Right forelimb (tissue), 1 donor: Measurements from ENCODE around the gene ZNF425.
"Not testable (repeated sequence)": the region's sequence is repeated elsewhere in the genome, so short reads cannot be mapped to it uniquely, and the experiment has no call there.

Experiments used
- DNase-seq: peaks from one replicate; pipeline ENCODE4 v3.0.0-alpha.2; 2018

The ZNF425 gene

GRCh38 chr7:149125863-149126661, at the start of gene ZNF425:
Gene ZNF425 (minus strand): TSS chr7:149126324. CDS start chr7:149126213, 111 bp downstream.
- peak; percentile 96 for DNase-seq

- no peak for DNase-seq
These were observed 49.0 kb upstream of the ZNF425 start for GRCh38 chr7:149175150-149175549.

GRCh38 chr7:149172534-149172920, 46.4 kb upstream of the ZNF425 start:
- no peak for DNase-seq

- DNase-seq, result no peak
These were observed 45.9 kb upstream of the ZNF425 start for GRCh38 chr7:149171892-149172533.

GRCh38 chr7:149166630-149167352, 40.7 kb upstream of the ZNF425 start:
- no peak for DNase-seq

GRCh38 chr7:149166142-149166541, 40.0 kb upstream of the ZNF425 start:
- DNase-seq, result no peak

GRCh38 chr7:149161241-149161848, 35.2 kb upstream of the ZNF425 start:
- DNase-seq, result no peak

- DNase-seq, result no peak
These were observed 30.8 kb upstream of the ZNF425 start for GRCh38 chr7:149156898-149157297.

- DNase-seq, result no peak
These were observed 27.9 kb upstream of the ZNF425 start for GRCh38 chr7:149154056-149154455.

GRCh38 chr7:149153346-149153745, 27.2 kb upstream of the ZNF425 start:
- no peak for DNase-seq

GRCh38 chr7:149150981-149151380, 24.9 kb upstream of the ZNF425 start:
- no peak for DNase-seq

- DNase-seq, result peak; percentile 76
These were observed 21.9 kb upstream of the ZNF425 start for GRCh38 chr7:149147752-149148653.

GRCh38 chr7:149147072-149147751, 21.1 kb upstream of the ZNF425 start, which contains the start of gene ZNF398:
Gene ZNF398 (plus strand): TSS chr7:149147453. CDS start chr7:149147743, 290 bp downstream.
- peak; percentile 94 for DNase-seq

- DNase-seq, result no peak
These were observed 19.1 kb upstream of the ZNF425 start for GRCh38 chr7:149145031-149145845.

GRCh38 chr7:149144436-149144922, 18.4 kb upstream of the ZNF425 start:
- DNase-seq, result not testable (repeated sequence)

- DNase-seq, result no peak
These were observed 15.8 kb upstream of the ZNF425 start for GRCh38 chr7:149141893-149142292.

GRCh38 chr7:149140831-149141230, 14.7 kb upstream of the ZNF425 start:
- no peak for DNase-seq

- DNase-seq, result no peak
These were observed 10.0 kb upstream of the ZNF425 start for GRCh38 chr7:149136118-149136517.

- no peak for DNase-seq
These were observed 7.0 kb upstream of the ZNF425 start for GRCh38 chr7:149133028-149133710.
